HG02571 (cell line): ENCODE measurements around the gene MGAT4A.
"Not testable (repeated sequence)": the region's sequence is repeated elsewhere in the genome, so short reads cannot be mapped to it uniquely, and the experiment has no call there.

Experiments used
- ATAC-seq: cut with Tn5 transposase; IDR thresholded peaks from one replicate; pipeline ENCODE4 v1.9.1; 2021; ENCODE audit warnings: mild to moderate bottlenecking, moderate library complexity; ENCODE audit not compliant: unreplicated experiment

MGAT4A gene

GRCh38 chr2:98608962-98609604, 121.8 kb downstream of the MGAT4A start:
- ATAC-seq = no peak

- ATAC-seq = peak; percentile 92
Measured at GRCh38 chr2:98608116-98608961, 122.6 kb downstream of the MGAT4A start, which contains the start of the genes COA5 and UNC50. Gene COA5 (minus strand): TSS chr2:98608512. CDS start chr2:98608405, 107 bp downstream. Gene UNC50 (plus strand): TSS chr2:98608589. CDS start chr2:98609760, 1,171 bp downstream.

GRCh38 chr2:98607741-98608115, 123.2 kb downstream of the MGAT4A start:
- no peak for ATAC-seq

- no peak for ATAC-seq
Measured at GRCh38 chr2:98607104-98607503, 123.8 kb downstream of the MGAT4A start.

GRCh38 chr2:98606431-98606830, 124.5 kb downstream of the MGAT4A start:
- ATAC-seq = no peak

- no peak for ATAC-seq
Measured at GRCh38 chr2:98605076-98605475, 125.9 kb downstream of the MGAT4A start.

- ATAC-seq = no peak
Measured at GRCh38 chr2:98604547-98604946, 126.4 kb downstream of the MGAT4A start.

GRCh38 chr2:98601532-98602132, 129.3 kb downstream of the MGAT4A start:
- no peak for ATAC-seq

- no peak for ATAC-seq
Measured at GRCh38 chr2:98598781-98599428, 132.0 kb downstream of the MGAT4A start.

GRCh38 chr2:98594665-98595064, 136.3 kb downstream of the MGAT4A start:
- not testable (repeated sequence) for ATAC-seq

GRCh38 chr2:98592565-98592964, 138.4 kb downstream of the MGAT4A start:
- no peak for ATAC-seq

- no peak for ATAC-seq
Measured at GRCh38 chr2:98589489-98589888, 141.4 kb downstream of the MGAT4A start.

- no peak for ATAC-seq
Measured at GRCh38 chr2:98588880-98589431, 142.0 kb downstream of the MGAT4A start.

GRCh38 chr2:98586551-98587140, 144.3 kb downstream of the MGAT4A start:
- no peak for ATAC-seq

GRCh38 chr2:98585386-98585785, 145.5 kb downstream of the MGAT4A start:
- no peak for ATAC-seq

GRCh38 chr2:98583816-98584618, 146.9 kb downstream of the MGAT4A start:
- ATAC-seq = no peak

- no peak for ATAC-seq
Measured at GRCh38 chr2:98583276-98583675, 147.7 kb downstream of the MGAT4A start.

- ATAC-seq = no peak
Measured at GRCh38 chr2:98582523-98582922, 148.4 kb downstream of the MGAT4A start.

- ATAC-seq = no peak
Measured at GRCh38 chr2:98580656-98581284, 150.2 kb downstream of the MGAT4A start.
